Measurements from ENCODE around the gene SP9. TPM values are rescaled to one million over a fixed set of nuclear protein-coding genes. Genes with fewer than 3 reads are reported as not detected.
"Not testable (repeated sequence)": the region's sequence is repeated elsewhere in the genome, so short reads cannot be mapped to it uniquely, and the experiment has no call there.

Gene SP9
- total and polyA plus RNA-seq, 12 donors, result not detected

- 91 to 100% (median 97%) methylated on average over 1 of the region's 1 CpG for WGBS, 4 donors
- DNase-seq, result no peak
- Histone ChIP-seq H3K36me3 (replicated peaks in 1 of 2) (peaks cover 0 to 8% of the 10 kb centered on the region in 2 donors), H3K27me3 (no peaks in the 10 kb centered on the region), H3K27ac (no peak overlapping the region), H3K4me3 (no peak overlapping the region), H3K4me1 (replicated peaks in 1 of 2) (no peaks in the 10 kb centered on the region), H3K9me3 (replicated peaks in 1 of 3) (no peaks in the 10 kb centered on the region)
- TF ChIP-seq POLR2A (IDR thresholded peaks at IDR 0.05) (no peak), CTCF (IDR thresholded peaks at IDR 0.05) (no peak)
- intact Hi-C loops (cut with DNase I), result no loop called here
Observed at GRCh38 chr2:174362949-174363348, 28.2 kb downstream of the SP9 start.

GRCh38 chr2:174363492-174364225 lies 28.9 kb downstream of the SP9 start:
- intact Hi-C loops (cut with DNase I); H3K27ac ChIP-seq; H3K4me1 ChIP-seq (replicated peaks in 1 of 2); H3K27me3 ChIP-seq; H3K36me3 ChIP-seq (replicated peaks in 1 of 2); DNase-seq; H3K4me3 ChIP-seq; H3K9me3 ChIP-seq (replicated peaks in 1 of 3): not testable (repeated sequence)
- WGBS, 4 donors, result 96 to 99% (median 98%) methylated on average over 6 of the region's 6 CpGs

GRCh38 chr2:174364628-174365027 lies 29.9 kb downstream of the SP9 start:
- intact Hi-C loops (cut with DNase I), result no loop called here
- H3K27me3 ChIP-seq, result no peaks in the 10 kb centered on the region
- H3K4me1 ChIP-seq (replicated peaks in 1 of 2), result no peaks in the 10 kb centered on the region
- no peak for DNase-seq
- H3K4me3 ChIP-seq, result no peak overlapping the region
- H3K27ac ChIP-seq, result no peak overlapping the region
- no peak for TF ChIP-seq POLR2A (IDR thresholded peaks at IDR 0.05)
- TF ChIP-seq CTCF (IDR thresholded peaks at IDR 0.05), result no peak
- H3K36me3 ChIP-seq (replicated peaks in 1 of 2), result peaks cover 0 to 16% of the 10 kb centered on the region in 2 donors
- no peaks in the 10 kb centered on the region for H3K9me3 ChIP-seq (replicated peaks in 1 of 3)
- 94 to 100% (median 99%) methylated on average over 2 of the region's 2 CpGs for WGBS, 4 donors

GRCh38 chr2:174365571-174365970 lies 30.8 kb downstream of the SP9 start:
- no peak overlapping the region for H3K4me3 ChIP-seq
- no peak overlapping the region for H3K27ac ChIP-seq
- DNase-seq, result no peak
- H3K4me1 ChIP-seq (replicated peaks in 1 of 2), result no peaks in the 10 kb centered on the region
- no peak for TF ChIP-seq POLR2A (IDR thresholded peaks at IDR 0.05)
- no peak for TF ChIP-seq CTCF (IDR thresholded peaks at IDR 0.05)
- intact Hi-C loops (cut with DNase I), result no loop called here
- H3K36me3 ChIP-seq (replicated peaks in 1 of 2), result peaks cover 0 to 24% of the 10 kb centered on the region in 2 donors
- no peaks in the 10 kb centered on the region for H3K9me3 ChIP-seq (replicated peaks in 1 of 3)
- 91 to 97% (median 95%) methylated on average over 2 of the region's 2 CpGs for WGBS, 4 donors
- H3K27me3 ChIP-seq, result no peaks in the 10 kb centered on the region

- WGBS, 4 donors, result 92 to 100% (median 97%) methylated on average over 1 of the region's 1 CpG
- no peak overlapping the region for H3K27ac ChIP-seq
- H3K27me3 ChIP-seq, result no peaks in the 10 kb centered on the region
- TF ChIP-seq POLR2A (IDR thresholded peaks at IDR 0.05), result no peak
- TF ChIP-seq CTCF (IDR thresholded peaks at IDR 0.05), result no peak
- H3K9me3 ChIP-seq (replicated peaks in 1 of 3), result no peaks in the 10 kb centered on the region
- intact Hi-C loops (cut with DNase I), result no loop called here
- H3K4me1 ChIP-seq (replicated peaks in 1 of 2), result no peaks in the 10 kb centered on the region
- H3K4me3 ChIP-seq, result no peak overlapping the region
- H3K36me3 ChIP-seq (replicated peaks in 1 of 2), result peaks cover 0 to 28% of the 10 kb centered on the region in 2 donors
- no peak for DNase-seq
Observed at GRCh38 chr2:174368691-174369090, 33.9 kb downstream of the SP9 start.

Measured in adrenal gland (tissue), 12 donors.